CD14-positive monocyte (primary cell): Measurements from ENCODE around the gene EPAS1. TPM values are rescaled to one million over a fixed set of nuclear protein-coding genes. Genes with fewer than 3 reads are reported as not detected.

Experiments used
- DNase-seq, 3 donors: peaks; one replicate each; pipeline ENCODE4 v3.0.0-alpha.2; 2011 to 2022
- H2AFZ ChIP-seq: 2 replicates; pipeline ENCODE4 v1.6.0; 2012; ENCODE audit warnings: mild to moderate bottlenecking, low read depth, low read length, inconsistent platforms; ENCODE audit not compliant: insufficient read depth, poor library complexity, severe bottlenecking
- H3K27ac ChIP-seq, 2 donors: 1 replicate in 1 of 2; 2 replicates in 1 of 2; pipeline ENCODE4 v1.5.1; 2012 to 2013; ENCODE audit warnings: low read length in 2 of 2, control low read depth in 1 of 2, inconsistent platforms in 1 of 2, low read depth in 1 of 2, mild to moderate bottlenecking in 1 of 2
- H3K27me3 ChIP-seq, 2 donors: one replicate each; pipeline versions ENCODE4 v1.6.0 to v1.6.1; 2011 to 2013; ENCODE audit warnings: low read length in 2 of 2; ENCODE audit not compliant: control insufficient read depth in 2 of 2, insufficient read depth in 2 of 2
- H3K36me3 ChIP-seq, 2 donors: replicated peaks in 1 of 2; 1 replicate in 1 of 2; 2 replicates in 1 of 2; pipeline versions ENCODE4 v1.5.1 to v1.6.1; 2012 to 2013; ENCODE audit warnings: low read length in 2 of 2, control low read depth in 1 of 2, inconsistent platforms in 1 of 2, mild to moderate bottlenecking in 1 of 2; ENCODE audit not compliant: insufficient read depth in 2 of 2, control insufficient read depth in 1 of 2
- H3K4me1 ChIP-seq, 2 donors: 1 replicate in 1 of 2; 2 replicates in 1 of 2; pipeline versions ENCODE4 v1.5.1 to v1.6.1; 2012 to 2013; ENCODE audit warnings: low read length in 2 of 2, control low read depth in 1 of 2, inconsistent platforms in 1 of 2, mild to moderate bottlenecking in 1 of 2, moderate library complexity in 1 of 2; ENCODE audit not compliant: insufficient read depth in 2 of 2, control insufficient read depth in 1 of 2
- H3K4me2 ChIP-seq: replicated peaks from 2 replicates; pipeline ENCODE3; 2012; ENCODE audit warnings: low read length, moderate library complexity, mild to moderate bottlenecking; ENCODE audit not compliant: poor library complexity, severe bottlenecking; ENCODE audit errors: extremely low read depth
- H3K4me3 ChIP-seq, 3 experiments: fragments of 200-600 bp in 1 of 3; sonication (generic) in 1 of 3; replicated peaks in 1 of 3; 1 replicate in 2 of 3; 2 replicates in 1 of 3; pipeline ENCODE4 v1.5.1; 2011 to 2013; ENCODE audit warnings: low read length in 3 of 3, mild to moderate bottlenecking in 3 of 3, control low read depth in 2 of 3, low read depth in 2 of 3, inconsistent platforms in 1 of 3, moderate library complexity in 1 of 3
- H3K79me2 ChIP-seq: 2 replicates; pipeline ENCODE4 v1.6.0; 2012; ENCODE audit warnings: mild to moderate bottlenecking, control low read depth, inconsistent platforms, low read length, moderate library complexity; ENCODE audit not compliant: insufficient read depth
- H3K9ac ChIP-seq: 2 replicates; pipeline ENCODE4 v1.6.0; 2017; ENCODE audit warnings: low read length, mild to moderate bottlenecking; ENCODE audit not compliant: insufficient read depth, poor library complexity, severe bottlenecking
- H3K9me3 ChIP-seq, 2 donors: replicated peaks in 1 of 2; 1 replicate in 1 of 2; 2 replicates in 1 of 2; pipeline versions ENCODE4 v1.5.1 to v1.6.1; 2012 to 2013; ENCODE audit warnings: low read length in 2 of 2, control low read depth in 1 of 2; ENCODE audit not compliant: control insufficient read depth in 1 of 2, insufficient read depth in 1 of 2
- H4K20me1 ChIP-seq: 2 replicates; pipeline ENCODE4 v1.6.0; 2012; ENCODE audit warnings: mild to moderate bottlenecking, low read length, control low read depth, moderate library complexity; ENCODE audit not compliant: insufficient read depth
- H3K27ac Mint-ChIP-seq, 7 donors: one replicate each; pipeline ENCODE4 v1.8.0; 2020; ENCODE audit warnings: mild to moderate bottlenecking in 7 of 7, mixed read lengths in 7 of 7, moderate library complexity in 6 of 7, inconsistent platforms in 2 of 7
- H3K27me3 Mint-ChIP-seq, 3 donors: one replicate each; pipeline ENCODE4 v1.8.0; 2021 to 2022; ENCODE audit warnings: low read depth in 3 of 3, mild to moderate bottlenecking in 3 of 3, mixed read lengths in 3 of 3, moderate library complexity in 3 of 3, inconsistent platforms in 1 of 3
- H3K36me3 Mint-ChIP-seq, 2 donors: one replicate each; pipeline ENCODE4 v1.8.0; 2020; ENCODE audit warnings: mixed read lengths in 2 of 2, inconsistent platforms in 1 of 2, mild to moderate bottlenecking in 1 of 2
- H3K4me1 Mint-ChIP-seq: one replicate; pipeline ENCODE4 v1.8.0; 2020; ENCODE audit warnings: mild to moderate bottlenecking, mixed read lengths
- H3K4me3 Mint-ChIP-seq, 2 donors: one replicate each; pipeline ENCODE4 v1.8.0; 2020; ENCODE audit warnings: mild to moderate bottlenecking in 2 of 2, mixed read lengths in 2 of 2, moderate library complexity in 1 of 2
- H3K9me3 Mint-ChIP-seq, 7 donors: one replicate each; pipeline ENCODE4 v1.8.0; 2020 to 2022; ENCODE audit warnings: mixed read lengths in 7 of 7, mild to moderate bottlenecking in 6 of 7, moderate library complexity in 6 of 7, inconsistent platforms in 2 of 7
- whole genome bisulfite sequencing: methylation state at CpG from one replicate; pipeline ENCODE4 v1.1.5; 2013; ENCODE audit warnings: missing lambda C conversion rate; ENCODE audit not compliant: insufficient coverage; 5-methylcytosine and 5-hydroxymethylcytosine counted together
- intact Hi-C, 2 donors: fragments of 100-400 bp; cut with micrococcal nuclease; formaldehyde crosslinking; loops; one replicate each; pipeline versions ENCODE4 v1.15.0 to v1.15.1; 2023
- polyA plus RNA-seq, 3 donors: library from polyadenylated mRNA; depleted of rRNA in 1 of 3; unstranded in 2 of 3; stranded (reverse) in 1 of 3; fragments of 300-500 nt in 2 of 3; fragments of >200 nt in 1 of 3; fragmentation: Illumina TruSeq in 2 of 3; gene quantifications; 1 replicate in 2 of 3; 2 replicates in 1 of 3; pipeline ENCODE4 v1.2.3, GENCODE V29; 2012 to 2021
- TF ChIP-seq, protein P1 (sequence below): fragments of 200-600 bp; IDR thresholded peaks from one replicate; pipeline ENCODE4 v1.8.0; 2022; ENCODE audit warnings: antibody characterized with exemption, mild to moderate bottlenecking

Gene EPAS1
- polyA plus RNA-seq, 3 donors = 0.11 to 1.0 (median 0.88) TPM

DNA sequence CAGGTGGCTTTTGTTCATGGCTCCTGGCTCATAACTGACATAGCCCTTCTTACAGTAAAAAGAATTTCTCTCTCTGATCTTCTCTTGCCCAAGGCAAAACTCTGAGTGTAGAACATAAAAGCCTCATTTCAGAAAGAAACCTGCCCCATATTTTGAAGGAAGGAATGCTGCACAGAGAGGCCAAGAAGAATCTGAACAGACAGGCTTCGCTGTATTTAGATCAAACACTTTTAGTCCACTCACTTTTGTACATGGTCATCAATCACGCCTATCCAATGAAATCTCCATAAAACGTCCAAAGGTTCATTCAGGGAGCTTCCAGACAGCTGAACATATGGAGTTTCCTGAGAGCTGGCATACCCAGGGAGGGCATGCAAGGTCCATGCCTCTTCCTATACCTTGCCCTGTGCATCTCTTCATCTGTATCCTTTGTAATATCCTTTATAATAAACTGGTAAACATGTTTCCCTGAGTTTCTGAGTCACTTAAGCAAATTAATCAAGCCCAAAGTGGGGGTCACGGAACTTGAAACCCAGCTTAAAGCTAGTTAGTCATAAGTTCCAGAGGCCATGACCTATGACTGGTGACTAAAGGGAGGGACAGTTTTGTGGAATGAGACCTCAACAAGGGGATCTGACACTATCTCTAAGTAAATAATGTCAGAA lies 119.7 kb downstream of the EPAS1 start:
- Histone ChIP-seq H4K20me1 (no peaks in the 10 kb centered on the region), H3K27ac (no peak overlapping the region), H3K4me3 (no peak overlapping the region), H3K9me3 (peaks cover 11 to 21% of the 10 kb centered on the region in 2 donors), H3K9ac (no peak overlapping the region), H3K27me3 (no peaks in the 10 kb centered on the region), H2AFZ (no peak overlapping the region), H3K4me2 (no peak overlapping the region), H3K36me3 (no peaks in the 10 kb centered on the region), H3K79me2 (no peaks in the 10 kb centered on the region), H3K4me1 (no peaks in the 10 kb centered on the region)
- Mint-ChIP-seq H3K36me3 (peaks cover 0 to 3% of the 10 kb centered on the region in 2 donors), H3K27ac (no peak overlapping the region), H3K4me3 (no peak overlapping the region), H3K9me3 (peaks cover 14 to 32% (median 28%) of the 10 kb centered on the region in 7 donors), H3K27me3 (peaks cover 0 to 3% (median 3%) of the 10 kb centered on the region in 3 donors), H3K4me1 (no peaks in the 10 kb centered on the region)
- TF ChIP-seq, protein P1, sequence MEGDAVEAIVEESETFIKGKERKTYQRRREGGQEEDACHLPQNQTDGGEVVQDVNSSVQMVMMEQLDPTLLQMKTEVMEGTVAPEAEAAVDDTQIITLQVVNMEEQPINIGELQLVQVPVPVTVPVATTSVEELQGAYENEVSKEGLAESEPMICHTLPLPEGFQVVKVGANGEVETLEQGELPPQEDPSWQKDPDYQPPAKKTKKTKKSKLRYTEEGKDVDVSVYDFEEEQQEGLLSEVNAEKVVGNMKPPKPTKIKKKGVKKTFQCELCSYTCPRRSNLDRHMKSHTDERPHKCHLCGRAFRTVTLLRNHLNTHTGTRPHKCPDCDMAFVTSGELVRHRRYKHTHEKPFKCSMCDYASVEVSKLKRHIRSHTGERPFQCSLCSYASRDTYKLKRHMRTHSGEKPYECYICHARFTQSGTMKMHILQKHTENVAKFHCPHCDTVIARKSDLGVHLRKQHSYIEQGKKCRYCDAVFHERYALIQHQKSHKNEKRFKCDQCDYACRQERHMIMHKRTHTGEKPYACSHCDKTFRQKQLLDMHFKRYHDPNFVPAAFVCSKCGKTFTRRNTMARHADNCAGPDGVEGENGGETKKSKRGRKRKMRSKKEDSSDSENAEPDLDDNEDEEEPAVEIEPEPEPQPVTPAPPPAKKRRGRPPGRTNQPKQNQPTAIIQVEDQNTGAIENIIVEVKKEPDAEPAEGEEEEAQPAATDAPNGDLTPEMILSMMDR = no peak
- WGBS = 89% methylated on average over 3 of the region's 4 CpGs
- intact Hi-C loops = no loop called here
- no peak for DNase-seq

DNA sequence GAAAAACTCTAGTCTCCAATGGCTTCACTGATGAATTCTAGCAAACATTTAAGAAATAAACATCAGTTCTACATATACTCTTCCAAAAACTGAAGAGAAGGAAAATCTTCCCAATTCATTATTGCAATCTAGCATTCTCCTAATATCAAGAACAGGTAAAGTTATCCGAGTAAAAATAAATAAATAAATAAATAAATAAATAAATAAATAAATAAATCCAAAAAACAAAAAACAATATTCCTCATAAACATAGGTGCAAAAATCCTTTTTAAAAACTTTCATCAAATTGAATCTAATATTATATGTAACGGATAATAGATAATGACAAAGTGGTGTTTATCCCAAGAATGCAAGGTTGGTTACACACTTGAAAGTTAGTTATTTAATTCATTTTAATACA lies 123.7 kb downstream of the EPAS1 start:
- no peaks in the 10 kb centered on the region for H3K27me3 ChIP-seq
- H4K20me1 ChIP-seq = no peaks in the 10 kb centered on the region
- Mint-ChIP-seq H3K4me3 (no peak overlapping the region), H3K36me3 (peaks cover 0 to 3% of the 10 kb centered on the region in 2 donors), H3K4me1 (peaks cover 15% of the 10 kb centered on the region), H3K27ac (no peak overlapping the region), H3K27me3 (peaks cover 0 to 4% (median 1%) of the 10 kb centered on the region in 3 donors), H3K9me3 (peaks cover 12 to 29% (median 25%) of the 10 kb centered on the region in 7 donors)
- TF ChIP-seq, protein P1 = no peak
- H3K4me1 ChIP-seq = peaks cover 3 to 7% of the 10 kb centered on the region in 2 donors
- no peak for DNase-seq
- no peaks in the 10 kb centered on the region for H3K36me3 ChIP-seq
- H3K4me3 ChIP-seq = no peak overlapping the region
- no peak overlapping the region for H3K9ac ChIP-seq
- no peak overlapping the region for H3K27ac ChIP-seq
- no peak overlapping the region for H3K4me2 ChIP-seq
- H3K9me3 ChIP-seq = peaks cover 11 to 21% of the 10 kb centered on the region in 2 donors
- H3K79me2 ChIP-seq = no peaks in the 10 kb centered on the region
- no CpG with 5 or more reads among the region's 2 CpGs for WGBS
- H2AFZ ChIP-seq = no peak overlapping the region
- intact Hi-C loops = no loop called here
